ENCODE results near the gene UPK2.
"Not testable (repeated sequence)": the region's sequence is repeated elsewhere in the genome, so short reads cannot be mapped to it uniquely, and the experiment has no call there.

Gene UPK2

GRCh38 chr11:118948000-118948399 lies 8.1 kb upstream of the UPK2 start:
- TF ChIP-seq CTCF (IDR thresholded peaks at IDR 0.05; ENCODE audit: insufficient read depth, missing control alignments) = no peak
- FAIRE-seq = no peak
- no peak for DNase-seq (ENCODE audit: insufficient read length, low spot score)

- FAIRE-seq = no peak
- peak; percentile 42 for DNase-seq (ENCODE audit: insufficient read length, low spot score)
- no peak for TF ChIP-seq CTCF (IDR thresholded peaks at IDR 0.05; ENCODE audit: insufficient read depth, missing control alignments)
Observed at GRCh38 chr11:118953265-118953664, 2.8 kb upstream of the UPK2 start.

GRCh38 chr11:118953976-118954375 lies 2.1 kb upstream of the UPK2 start:
- DNase-seq (ENCODE audit: insufficient read length, low spot score); FAIRE-seq: not testable (repeated sequence)

GRCh38 chr11:118956847-118957469 lies 860 bp downstream of the UPK2 start:
- no peak for DNase-seq (ENCODE audit: insufficient read length, low spot score)
- no peak for FAIRE-seq
- no peak for TF ChIP-seq CTCF (IDR thresholded peaks at IDR 0.05; ENCODE audit: insufficient read depth, missing control alignments)

- DNase-seq (ENCODE audit: insufficient read length, low spot score) = no peak
- no peak for FAIRE-seq
- TF ChIP-seq CTCF (IDR thresholded peaks at IDR 0.05; ENCODE audit: insufficient read depth, missing control alignments) = no peak
Observed at GRCh38 chr11:118957549-118957948, 1.5 kb downstream of the UPK2 start.

GRCh38 chr11:118957968-118958367 lies 1.9 kb downstream of the UPK2 start:
- DNase-seq (ENCODE audit: insufficient read length, low spot score) = no peak
- no peak for TF ChIP-seq CTCF (IDR thresholded peaks at IDR 0.05; ENCODE audit: insufficient read depth, missing control alignments)
- no peak for FAIRE-seq

GRCh38 chr11:118958577-118958976 lies 2.5 kb downstream of the UPK2 start:
- no peak for FAIRE-seq
- TF ChIP-seq CTCF (IDR thresholded peaks at IDR 0.05; ENCODE audit: insufficient read depth, missing control alignments) = no peak
- no peak for DNase-seq (ENCODE audit: insufficient read length, low spot score)

- TF ChIP-seq CTCF (IDR thresholded peaks at IDR 0.05; ENCODE audit: insufficient read depth, missing control alignments) = no peak
- DNase-seq (ENCODE audit: insufficient read length, low spot score) = no peak
- no peak for FAIRE-seq
Observed at GRCh38 chr11:118961189-118961588, 5.1 kb downstream of the UPK2 start.

All from D721Med (cell line).